Testis (tissue), 3 donors: ENCODE results near the gene NEK7. TPM values are rescaled to one million over a fixed set of nuclear protein-coding genes. Genes with fewer than 3 reads are reported as not detected.

Experiments
- DNase-seq: peaks from one replicate; pipeline ENCODE4 v3.0.0-alpha.2; 2019
- H3K27ac ChIP-seq, 2 donors: fragments of 200-600 bp; sonication (generic); one replicate each; pipeline ENCODE4 v1.5.1; 2019
- H3K27me3 ChIP-seq: fragments of 200-600 bp; sonication (generic); one replicate; pipeline ENCODE4 v1.5.1; 2019
- H3K36me3 ChIP-seq: fragments of 200-600 bp; sonication (generic); one replicate; pipeline ENCODE4 v1.5.1; 2017; ENCODE audit warnings: low read depth; ENCODE audit errors: missing control alignments
- H3K4me1 ChIP-seq: fragments of 200-600 bp; sonication (generic); one replicate; pipeline ENCODE4 v1.5.1; 2019
- H3K4me3 ChIP-seq, 2 donors: fragments of 200-600 bp; sonication (generic); one replicate each; pipeline ENCODE4 v1.5.1; 2017 to 2019
- H3K9me3 ChIP-seq: fragments of 200-600 bp; sonication (generic); one replicate; pipeline ENCODE4 v1.5.1; 2017
- CTCF ChIP-seq, 3 experiments: fragments of 450-650 bp in 2 of 3; fragments of 200-600 bp in 1 of 3; sonication (generic) in 1 of 3; IDR thresholded peaks; one replicate each; pipeline ENCODE4 v1.5.1; 2016 to 2019; ENCODE audit warnings: antibody characterized with exemption in 3 of 3, mild to moderate bottlenecking in 2 of 3, moderate library complexity in 1 of 3
- POLR2A ChIP-seq: fragments of 450-650 bp; IDR thresholded peaks from one replicate; pipeline ENCODE4 v1.6.1; 2017; ENCODE audit warnings: antibody characterized with exemption, mild to moderate bottlenecking, moderate library complexity
- WGBS, 2 donors: methylation state at CpG; one replicate each; pipeline ENCODE4 v1.1.5; 2018; 5-methylcytosine and 5-hydroxymethylcytosine counted together
- intact Hi-C: fragments of 100-400 bp; cut with DNase I; formaldehyde crosslinking; loops from one replicate; pipeline ENCODE4 v1.15.1; 2023; ENCODE audit warnings: low total_unique reads
- polyA plus RNA-seq: library from polyadenylated mRNA; stranded (reverse); fragments of 350-450 nt; fragmentation: Illumina TruSeq; extraction: RNeasy Lipid Tissue Mini Kit (QIAGEN cat#74804); gene quantifications from one replicate; pipeline ENCODE4 v1.2.3, GENCODE V29; 2014; ENCODE audit warnings: low read depth, low replicate concordance; ENCODE audit not compliant: insufficient read depth
- total RNA-seq, 2 donors: library from RNA; depleted of rRNA; stranded (reverse); fragments of >200 nt; gene quantifications; one replicate each; pipeline ENCODE4 v1.2.3, GENCODE V29; 2016

NEK7 gene
- total and polyA plus RNA-seq, 3 donors from 2014 or later = 22.1 to 59.3 (median 59.1) TPM

- Histone ChIP-seq H3K27me3 (no peaks in the 10 kb centered on the region), H3K36me3 (no peaks in the 10 kb centered on the region), H3K4me3 (no peak overlapping the region), H3K27ac (no peak overlapping the region), H3K4me1 (no peaks in the 10 kb centered on the region), H3K9me3 (no peaks in the 10 kb centered on the region)
- intact Hi-C loops = no loop called here
- TF ChIP-seq POLR2A (no peak), CTCF (IDR thresholded peaks at IDR 0.05) (no peak)
- DNase-seq = no peak
Observed at GRCh38 chr1:198258491-198258890, 101.7 kb downstream of the NEK7 start.

GRCh38 chr1:198259333-198260074 is 102.7 kb downstream of the NEK7 start:
- no peaks in the 10 kb centered on the region for H3K4me1 ChIP-seq
- H3K27ac ChIP-seq = no peak overlapping the region
- WGBS, 2 donors = 92 to 93% methylated on average over 3 of the region's 3 CpGs
- DNase-seq = no peak
- no peaks in the 10 kb centered on the region for H3K9me3 ChIP-seq
- TF ChIP-seq CTCF (IDR thresholded peaks at IDR 0.05) (no peak), POLR2A (no peak)
- no peak overlapping the region for H3K4me3 ChIP-seq
- no peaks in the 10 kb centered on the region for H3K27me3 ChIP-seq
- intact Hi-C loops = no loop called here
- H3K36me3 ChIP-seq = no peaks in the 10 kb centered on the region

- Histone ChIP-seq H3K27me3 (no peaks in the 10 kb centered on the region), H3K9me3 (no peaks in the 10 kb centered on the region), H3K4me1 (peaks cover 7% of the 10 kb centered on the region), H3K36me3 (no peaks in the 10 kb centered on the region), H3K4me3 (no peak overlapping the region), H3K27ac (no peak overlapping the region)
- intact Hi-C loops = no loop called here
- TF ChIP-seq CTCF (IDR thresholded peaks at IDR 0.05) (no peak), POLR2A (no peak)
- no peak for DNase-seq
Observed at GRCh38 chr1:198261886-198262285, 105.1 kb downstream of the NEK7 start.

- no peak for DNase-seq
- 90 to 94% methylated on average over 5 of the region's 5 CpGs for WGBS, 2 donors
- Histone ChIP-seq H3K36me3 (no peaks in the 10 kb centered on the region), H3K27ac (no peak overlapping the region), H3K9me3 (no peaks in the 10 kb centered on the region), H3K27me3 (no peaks in the 10 kb centered on the region), H3K4me1 (peaks cover 7% of the 10 kb centered on the region), H3K4me3 (no peak overlapping the region)
- TF ChIP-seq CTCF (IDR thresholded peaks at IDR 0.05) (no peak), POLR2A (no peak)
- intact Hi-C loops = no loop called here
Observed at GRCh38 chr1:198263186-198263585, 106.4 kb downstream of the NEK7 start.

GRCh38 chr1:198264282-198264681 is 107.5 kb downstream of the NEK7 start:
- H3K4me1 ChIP-seq = peaks cover 7% of the 10 kb centered on the region
- intact Hi-C loops = no loop called here
- TF ChIP-seq POLR2A (no peak), CTCF (IDR thresholded peaks at IDR 0.05) (no peak)
- H3K27ac ChIP-seq = no peak overlapping the region
- no peaks in the 10 kb centered on the region for H3K36me3 ChIP-seq
- H3K9me3 ChIP-seq = no peaks in the 10 kb centered on the region
- H3K27me3 ChIP-seq = no peaks in the 10 kb centered on the region
- no peak for DNase-seq
- no peak overlapping the region for H3K4me3 ChIP-seq
